Lower lobe of right lung (tissue), 2 donors: Measurements from ENCODE around the gene CDKAL1. TPM values are rescaled to one million over a fixed set of nuclear protein-coding genes. Genes with fewer than 3 reads are reported as not detected.

Experiments
- ATAC-seq, 2 donors: fragments of 200-7000 bp; cut with Tn5 transposase; one replicate each; pipeline ENCODE4 v1.9.1; 2020 to 2022; ENCODE audit warnings: mild to moderate bottlenecking in 2 of 2, moderate library complexity in 2 of 2
- DNase-seq: peaks from one replicate; pipeline ENCODE4 v3.0.0-alpha.2; 2020
- H3K27ac ChIP-seq: fragments of 200-600 bp; one replicate; pipeline ENCODE4 v1.8.0; 2022
- H3K27me3 ChIP-seq: fragments of 200-600 bp; one replicate; pipeline ENCODE4 v1.8.0; 2022; ENCODE audit warnings: low read depth
- H3K36me3 ChIP-seq: fragments of 200-600 bp; one replicate; pipeline ENCODE4 v1.8.0; 2022; ENCODE audit warnings: mild to moderate bottlenecking
- H3K4me1 ChIP-seq: fragments of 200-600 bp; one replicate; pipeline ENCODE4 v1.8.0; 2022
- H3K4me3 ChIP-seq: fragments of 200-600 bp; one replicate; pipeline ENCODE4 v1.8.0; 2022; ENCODE audit warnings: mild to moderate bottlenecking
- H3K9me3 ChIP-seq: fragments of 200-600 bp; one replicate; pipeline ENCODE4 v1.8.0; 2022
- CTCF ChIP-seq: fragments of 200-600 bp; IDR thresholded peaks from one replicate; pipeline ENCODE4 v1.8.0; 2022; ENCODE audit warnings: antibody characterized with exemption, mild to moderate bottlenecking
- intact Hi-C: fragments of 100-400 bp; cut with DNase I; formaldehyde crosslinking; loops from one replicate; pipeline ENCODE4 v1.11.0; 2022
- total RNA-seq: library from RNA; stranded (reverse); fragmentation: NEBNext Ultra II Directional; extraction: Animal tissue kit (Norgen Biotek cat#: 25700); gene quantifications from one replicate; pipeline ENCODE4 v1.2.1, GENCODE V29; 2021
- donor health status: DM: no; HTN: yes; CAD: no; lungs with severe emphysema.

CDKAL1 gene
- total RNA-seq, 1 donor from 2014 or later = 16.0 TPM

GRCh38 chr6:20876561-20876960 is 342.3 kb downstream of the CDKAL1 start:
- Histone ChIP-seq H3K27ac (no peak overlapping the region), H3K27me3 (no peaks in the 10 kb centered on the region), H3K36me3 (no peaks in the 10 kb centered on the region), H3K4me1 (peaks cover 10% of the 10 kb centered on the region), H3K9me3 (no peaks in the 10 kb centered on the region), H3K4me3 (no peak overlapping the region)
- ATAC-seq (no peak), DNase-seq (no peak)
- intact Hi-C loops = no loop called here
- TF ChIP-seq CTCF = no peak

- Histone ChIP-seq H3K36me3 (no peaks in the 10 kb centered on the region), H3K9me3 (no peaks in the 10 kb centered on the region), H3K27ac (no peak overlapping the region), H3K4me3 (no peak overlapping the region), H3K4me1 (peaks cover 10% of the 10 kb centered on the region), H3K27me3 (no peaks in the 10 kb centered on the region)
- DNase-seq (no peak), ATAC-seq (peak; percentile 82 to 93)
- intact Hi-C loops = no loop called here
- TF ChIP-seq CTCF = no peak
Observed at GRCh38 chr6:20877008-20877937, 343.0 kb downstream of the CDKAL1 start.

GRCh38 chr6:20879121-20879520 is 344.9 kb downstream of the CDKAL1 start:
- no peak for TF ChIP-seq CTCF
- DNase-seq (no peak), ATAC-seq (no peak)
- Histone ChIP-seq H3K9me3 (no peaks in the 10 kb centered on the region), H3K27me3 (no peaks in the 10 kb centered on the region), H3K36me3 (no peaks in the 10 kb centered on the region), H3K27ac (no peak overlapping the region), H3K4me3 (no peak overlapping the region), H3K4me1 (peaks cover 10% of the 10 kb centered on the region)
- intact Hi-C loops = no loop called here

- H3K4me3 ChIP-seq = no peak overlapping the region
- intact Hi-C loops = no loop called here
- no peaks in the 10 kb centered on the region for H3K27me3 ChIP-seq
- DNase-seq (no peak), ATAC-seq (no peak)
- TF ChIP-seq CTCF = no peak
- no peaks in the 10 kb centered on the region for H3K36me3 ChIP-seq
- peaks cover 10% of the 10 kb centered on the region for H3K4me1 ChIP-seq
- no peaks in the 10 kb centered on the region for H3K9me3 ChIP-seq
- H3K27ac ChIP-seq = no peak overlapping the region
Observed at GRCh38 chr6:20879526-20879925, 345.3 kb downstream of the CDKAL1 start.

GRCh38 chr6:20881365-20881764 is 347.1 kb downstream of the CDKAL1 start:
- intact Hi-C loops = no loop called here
- ATAC-seq = no peak
- no peak for TF ChIP-seq CTCF
- H3K9me3 ChIP-seq = no peaks in the 10 kb centered on the region
- no peak for DNase-seq
- H3K27ac ChIP-seq = no peak overlapping the region
- H3K4me1 ChIP-seq = peaks cover 10% of the 10 kb centered on the region
- no peak overlapping the region for H3K4me3 ChIP-seq
- no peaks in the 10 kb centered on the region for H3K36me3 ChIP-seq
- no peaks in the 10 kb centered on the region for H3K27me3 ChIP-seq
